Astrocyte (in vitro differentiated cells and primary cell): Measurements from ENCODE around the gene ONECUT2. TPM values are rescaled to one million over a fixed set of nuclear protein-coding genes. Genes with fewer than 3 reads are reported as not detected.

ENCODE experiments used
- DNase-seq: peaks from one replicate; pipeline ENCODE4 v3.0.0-alpha.2; 2010; ENCODE audit warnings: low read depth
- FAIRE-seq: peaks from 2 replicates; lab custom pipeline; 2011; peaks lifted over from hg19 to GRCh38; lab: Jason Lieb, UNC
- H2AFZ ChIP-seq: 2 replicates; pipeline ENCODE4 v1.6.0; 2012; ENCODE audit warnings: low read depth, low read length, inconsistent platforms
- H3K27ac ChIP-seq: 2 replicates; pipeline ENCODE4 v1.5.1; 2011; ENCODE audit warnings: low read depth, low read length, inconsistent platforms
- H3K27me3 ChIP-seq: 2 replicates; pipeline ENCODE4 v1.6.0; 2011; ENCODE audit warnings: low read length, inconsistent platforms; ENCODE audit not compliant: insufficient read depth
- H3K36me3 ChIP-seq: 2 replicates; pipeline ENCODE4 v1.5.1; 2011; ENCODE audit warnings: low read length, inconsistent platforms; ENCODE audit not compliant: insufficient read depth
- H3K4me1 ChIP-seq: 2 replicates; pipeline ENCODE4 v1.5.1; 2011; ENCODE audit warnings: low read length, inconsistent platforms; ENCODE audit not compliant: insufficient read depth
- H3K4me2 ChIP-seq: 2 replicates; pipeline ENCODE4 v1.6.0; 2012; ENCODE audit warnings: low read length, inconsistent platforms
- H3K4me3 ChIP-seq: 2 replicates; pipeline ENCODE4 v1.5.1; 2011; ENCODE audit warnings: low read depth, mild to moderate bottlenecking, low read length, inconsistent platforms; ENCODE audit not compliant: insufficient read depth
- H3K79me2 ChIP-seq: 2 replicates; pipeline ENCODE4 v1.6.0; 2012; ENCODE audit warnings: mild to moderate bottlenecking, low read length, inconsistent platforms; ENCODE audit not compliant: insufficient read depth
- H3K9ac ChIP-seq: 2 replicates; pipeline ENCODE4 v1.6.0; 2012; ENCODE audit warnings: mild to moderate bottlenecking, low read length, inconsistent platforms
- H3K9me3 ChIP-seq: 2 replicates; pipeline ENCODE4 v1.5.1; 2012; ENCODE audit warnings: low read depth, mild to moderate bottlenecking, low read length, inconsistent platforms; ENCODE audit not compliant: insufficient read depth
- H4K20me1 ChIP-seq: 2 replicates; pipeline ENCODE4 v1.6.0; 2012; ENCODE audit warnings: low read length, inconsistent platforms; ENCODE audit not compliant: insufficient read depth
- H3K27ac Mint-ChIP-seq: one replicate; pipeline ENCODE4 v1.8.0; 2021; ENCODE audit warnings: mild to moderate bottlenecking, mixed read lengths; ENCODE audit not compliant: unreplicated experiment
- H3K27me3 Mint-ChIP-seq: one replicate; pipeline ENCODE4 v1.8.0; 2021; ENCODE audit warnings: low read depth, mixed read lengths; ENCODE audit not compliant: unreplicated experiment
- H3K36me3 Mint-ChIP-seq: one replicate; pipeline ENCODE4 v1.8.0; 2021; ENCODE audit warnings: low read depth, mixed read lengths; ENCODE audit not compliant: unreplicated experiment
- H3K4me1 Mint-ChIP-seq: one replicate; pipeline ENCODE4 v1.8.0; 2021; ENCODE audit warnings: low read depth, mixed read lengths; ENCODE audit not compliant: unreplicated experiment
- H3K4me3 Mint-ChIP-seq: one replicate; pipeline ENCODE4 v1.8.0; 2021; ENCODE audit warnings: mild to moderate bottlenecking, moderate library complexity, mixed read lengths; ENCODE audit not compliant: unreplicated experiment
- H3K9me3 Mint-ChIP-seq: one replicate; pipeline ENCODE4 v1.8.0; 2021; ENCODE audit warnings: mild to moderate bottlenecking, mixed read lengths; ENCODE audit not compliant: unreplicated experiment
- EZH2 ChIP-seq: IDR thresholded peaks from 2 replicates; pipeline ENCODE4 v1.6.1; 2012; ENCODE audit warnings: mild to moderate bottlenecking, low read length, inconsistent platforms; ENCODE audit not compliant: insufficient read depth
- total RNA-seq: library from RNA; stranded (reverse); gene quantifications from 2 replicates; pipeline ENCODE4 v1.2.1, GENCODE V29; 2021
- TF ChIP-seq, protein P1 (sequence below): IDR thresholded peaks from 2 replicates; pipeline ENCODE4 v1.5.1; 2011; ENCODE audit warnings: low read depth, mild to moderate bottlenecking, inconsistent platforms, low read length, moderate library complexity; ENCODE audit not compliant: insufficient read depth

ONECUT2 gene
- total RNA-seq, 1 donor from 2014 or later = 6.2 TPM

DNA sequence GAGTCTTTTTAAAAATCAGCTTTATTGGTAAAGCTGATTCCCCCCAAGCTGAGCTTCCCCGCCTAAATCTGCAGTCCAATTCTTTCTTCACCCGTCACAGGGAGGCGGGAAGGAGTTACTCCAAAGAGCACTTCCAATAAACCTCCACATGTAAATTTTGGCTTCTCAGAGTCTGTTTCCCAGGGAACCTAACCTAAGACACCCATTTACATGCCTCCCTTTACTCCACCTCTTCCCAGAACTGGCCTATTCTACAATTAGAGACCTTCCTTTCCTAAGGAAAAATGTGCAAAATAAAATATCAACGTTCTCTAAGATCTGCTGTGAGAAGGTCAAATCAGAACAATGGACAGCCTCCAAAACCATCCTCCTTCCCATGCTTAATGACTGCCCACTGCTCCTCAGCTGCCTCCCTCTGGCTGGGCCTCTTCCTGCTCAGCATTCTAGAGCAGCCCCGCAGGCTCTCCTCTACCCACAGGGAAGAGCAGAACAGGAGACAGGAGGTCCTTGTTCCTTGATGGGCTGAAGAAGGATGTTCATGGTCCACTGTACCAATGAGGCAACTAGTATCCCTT lies 63.6 kb downstream of the ONECUT2 start:
- H3K27ac ChIP-seq = no peak overlapping the region
- TF ChIP-seq, protein P1, sequence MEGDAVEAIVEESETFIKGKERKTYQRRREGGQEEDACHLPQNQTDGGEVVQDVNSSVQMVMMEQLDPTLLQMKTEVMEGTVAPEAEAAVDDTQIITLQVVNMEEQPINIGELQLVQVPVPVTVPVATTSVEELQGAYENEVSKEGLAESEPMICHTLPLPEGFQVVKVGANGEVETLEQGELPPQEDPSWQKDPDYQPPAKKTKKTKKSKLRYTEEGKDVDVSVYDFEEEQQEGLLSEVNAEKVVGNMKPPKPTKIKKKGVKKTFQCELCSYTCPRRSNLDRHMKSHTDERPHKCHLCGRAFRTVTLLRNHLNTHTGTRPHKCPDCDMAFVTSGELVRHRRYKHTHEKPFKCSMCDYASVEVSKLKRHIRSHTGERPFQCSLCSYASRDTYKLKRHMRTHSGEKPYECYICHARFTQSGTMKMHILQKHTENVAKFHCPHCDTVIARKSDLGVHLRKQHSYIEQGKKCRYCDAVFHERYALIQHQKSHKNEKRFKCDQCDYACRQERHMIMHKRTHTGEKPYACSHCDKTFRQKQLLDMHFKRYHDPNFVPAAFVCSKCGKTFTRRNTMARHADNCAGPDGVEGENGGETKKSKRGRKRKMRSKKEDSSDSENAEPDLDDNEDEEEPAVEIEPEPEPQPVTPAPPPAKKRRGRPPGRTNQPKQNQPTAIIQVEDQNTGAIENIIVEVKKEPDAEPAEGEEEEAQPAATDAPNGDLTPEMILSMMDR = no peak
- no peak for TF ChIP-seq EZH2
- Mint-ChIP-seq H3K27ac (no peak overlapping the region), H3K36me3 (no peaks in the 10 kb centered on the region), H3K9me3 (no peaks in the 10 kb centered on the region), H3K4me1 (peaks cover 1% of the 10 kb centered on the region), H3K4me3 (no peak overlapping the region), H3K27me3 (peaks cover 3% of the 10 kb centered on the region)
- no peaks in the 10 kb centered on the region for H4K20me1 ChIP-seq
- no peaks in the 10 kb centered on the region for H3K36me3 ChIP-seq
- H3K27me3 ChIP-seq = peaks cover under 1% of the 10 kb centered on the region
- H3K4me1 ChIP-seq = no peaks in the 10 kb centered on the region
- H2AFZ ChIP-seq = no peak overlapping the region
- no peaks in the 10 kb centered on the region for H3K9me3 ChIP-seq
- H3K79me2 ChIP-seq = no peaks in the 10 kb centered on the region
- H3K4me3 ChIP-seq = no peak overlapping the region
- DNase-seq (no peak), FAIRE-seq (no peak)
- H3K9ac ChIP-seq = no peak overlapping the region
- no peak overlapping the region for H3K4me2 ChIP-seq

DNA sequence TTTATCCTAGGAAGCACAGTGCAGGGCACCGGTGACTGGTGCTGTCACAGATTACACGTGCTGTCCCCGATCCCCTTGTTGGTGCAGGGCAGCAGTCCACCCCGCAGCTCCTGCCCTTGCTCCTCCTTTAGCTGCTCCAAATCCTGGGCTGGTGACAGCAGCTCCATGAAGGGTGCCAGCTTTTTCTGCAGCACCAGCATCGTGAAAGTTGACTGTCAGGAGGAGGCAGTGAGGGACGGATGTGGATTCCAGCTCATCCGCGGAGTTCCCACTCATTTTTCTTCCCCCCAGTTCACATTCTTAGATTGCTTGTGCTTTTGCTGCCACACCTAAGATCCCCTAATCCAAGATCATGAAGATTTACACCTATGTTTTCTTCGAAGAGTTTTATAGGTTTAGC lies 67.5 kb downstream of the ONECUT2 start:
- no peaks in the 10 kb centered on the region for H3K9me3 ChIP-seq
- H3K36me3 ChIP-seq = no peaks in the 10 kb centered on the region
- no peak overlapping the region for H3K27ac ChIP-seq
- no peak overlapping the region for H3K27ac Mint-ChIP-seq
- TF ChIP-seq, protein P1 = no peak
- no peak for TF ChIP-seq EZH2
- no peak for DNase-seq
- no peaks in the 10 kb centered on the region for H3K9me3 Mint-ChIP-seq
- no peak overlapping the region for H3K9ac ChIP-seq
- peaks cover 2% of the 10 kb centered on the region for H3K27me3 ChIP-seq
- H3K4me3 ChIP-seq = no peak overlapping the region
- no peaks in the 10 kb centered on the region for H3K4me1 ChIP-seq
- H4K20me1 ChIP-seq = no peaks in the 10 kb centered on the region
- no peak overlapping the region for H2AFZ ChIP-seq
- H3K4me2 ChIP-seq = no peak overlapping the region
- H3K27me3 Mint-ChIP-seq = peaks cover 9% of the 10 kb centered on the region
- no peaks in the 10 kb centered on the region for H3K36me3 Mint-ChIP-seq
- no peaks in the 10 kb centered on the region for H3K4me1 Mint-ChIP-seq
- no peaks in the 10 kb centered on the region for H3K79me2 ChIP-seq
- FAIRE-seq = no peak
- H3K4me3 Mint-ChIP-seq = no peak overlapping the region

DNA sequence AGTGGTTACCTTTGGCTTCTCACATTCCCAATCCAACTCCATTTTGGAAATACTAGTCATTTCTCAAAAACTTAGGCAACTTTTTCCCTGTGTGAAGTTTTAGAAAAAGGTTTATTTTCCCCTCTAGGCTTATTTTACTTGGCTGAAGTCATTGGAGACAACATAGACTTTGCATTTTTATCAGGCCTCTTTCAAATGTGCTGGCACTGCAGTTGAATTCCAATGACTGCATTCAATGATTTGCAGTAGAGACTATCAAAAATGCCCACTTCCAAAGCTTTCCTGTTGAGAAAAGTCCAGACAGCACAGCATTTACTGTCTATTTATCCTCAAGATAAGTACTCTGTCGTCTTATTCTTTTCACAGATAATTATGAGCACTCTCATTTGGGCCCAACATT lies 70.1 kb downstream of the ONECUT2 start:
- H3K27ac ChIP-seq = no peak overlapping the region
- no peak overlapping the region for H3K27ac Mint-ChIP-seq
- H3K36me3 Mint-ChIP-seq = no peaks in the 10 kb centered on the region
- no peaks in the 10 kb centered on the region for H3K79me2 ChIP-seq
- DNase-seq = no peak
- no peak overlapping the region for H3K4me3 ChIP-seq
- no peak for TF ChIP-seq EZH2
- TF ChIP-seq, protein P1 = no peak
- no peak overlapping the region for H3K4me2 ChIP-seq
- H3K9ac ChIP-seq = no peak overlapping the region
- H3K4me3 Mint-ChIP-seq = no peak overlapping the region
- no peaks in the 10 kb centered on the region for H3K9me3 ChIP-seq
- FAIRE-seq = no peak
- H3K27me3 ChIP-seq = peaks cover 2% of the 10 kb centered on the region
- no peaks in the 10 kb centered on the region for H3K36me3 ChIP-seq
- H4K20me1 ChIP-seq = no peaks in the 10 kb centered on the region
- H3K4me1 ChIP-seq = no peaks in the 10 kb centered on the region
- H3K27me3 Mint-ChIP-seq = peaks cover 21% of the 10 kb centered on the region
- H2AFZ ChIP-seq = no peak overlapping the region
- no peaks in the 10 kb centered on the region for H3K9me3 Mint-ChIP-seq
- H3K4me1 Mint-ChIP-seq = no peaks in the 10 kb centered on the region
